Hematopoietic multipotent progenitor cell treated with erythropoietin and hydrocortisone succinate and interleukin-3 and kit ligand, for 8 days (in vitro differentiated cells): ENCODE results near the gene KMT2A.
A peak's percentile ranks its signal among the peaks of the same experiment; 100 is the strongest.

ENCODE experiments used
- DNase-seq: peaks from one replicate; pipeline ENCODE4 v3.0.0-alpha.2; 2015

Gene KMT2A

DNA sequence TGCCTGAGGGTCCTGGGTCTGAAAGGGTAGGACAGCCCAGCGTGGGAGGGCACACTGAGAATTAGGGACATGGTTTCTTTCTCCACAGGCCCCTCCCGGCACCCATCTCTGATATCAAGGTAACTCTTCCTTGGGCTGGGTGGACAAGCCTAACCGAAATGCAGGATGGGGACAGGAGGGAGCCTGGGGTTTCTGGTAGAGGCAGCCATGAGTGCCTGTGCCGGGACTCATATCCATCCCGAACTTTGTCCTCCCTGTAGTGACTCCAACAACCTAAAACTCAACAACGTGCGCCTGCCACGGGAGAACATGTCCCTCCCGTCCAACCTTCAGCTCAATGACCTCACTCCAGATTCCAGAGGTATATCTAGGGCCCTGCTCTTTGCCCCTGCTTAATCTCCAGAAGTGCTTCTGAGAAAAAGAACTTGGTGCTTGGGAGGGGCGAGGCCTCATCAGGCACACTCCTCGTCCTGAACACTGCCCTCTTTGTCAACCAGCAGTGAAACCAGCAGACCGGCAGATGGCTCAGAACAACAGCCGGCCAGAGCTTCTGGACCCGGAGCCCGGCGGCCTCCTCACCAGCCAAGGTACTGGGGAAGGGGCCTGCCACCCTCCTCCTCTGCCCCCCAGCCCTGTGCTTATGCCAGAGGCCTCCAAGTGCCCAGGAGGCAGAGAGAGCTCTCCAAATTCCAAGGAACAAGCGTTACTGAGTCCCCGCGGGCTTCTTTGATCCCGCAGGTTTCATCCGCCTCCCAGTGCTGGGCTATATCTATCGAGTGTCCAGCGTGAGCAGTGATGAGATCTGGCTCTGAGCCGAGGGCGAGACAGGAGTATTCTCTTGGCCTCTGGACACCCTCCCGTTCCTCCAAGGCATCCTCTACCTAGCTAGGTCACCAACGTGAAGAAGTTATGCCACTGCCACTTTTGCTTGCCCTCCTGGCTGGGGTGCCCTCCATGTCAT, 97.8 kb downstream of the KMT2A start:
- DNase-seq, result no peak

DNA sequence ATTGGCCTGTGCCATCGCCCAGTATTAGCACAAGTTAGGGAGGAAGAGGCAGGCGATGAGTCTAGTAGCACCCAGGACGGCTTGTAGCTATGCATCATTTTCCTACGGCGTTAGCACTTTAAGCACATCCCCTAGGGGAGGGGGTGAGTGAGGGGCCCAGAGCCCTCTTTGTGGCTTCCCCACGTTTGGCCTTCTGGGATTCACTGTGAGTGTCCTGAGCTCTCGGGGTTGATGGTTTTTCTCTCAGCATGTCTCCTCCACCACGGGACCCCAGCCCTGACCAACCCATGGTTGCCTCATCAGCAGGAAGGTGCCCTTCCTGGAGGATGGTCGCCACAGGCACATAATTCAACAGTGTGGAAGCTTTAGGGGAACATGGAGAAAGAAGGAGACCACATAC, 99.0 kb downstream of the KMT2A start:
- no peak for DNase-seq

GRCh38 chr11:118536726-118537125, 100.4 kb downstream of the KMT2A start:
- no peak for DNase-seq

GRCh38 chr11:118537409-118537980, 101.2 kb downstream of the KMT2A start:
- DNase-seq, result no peak

DNA sequence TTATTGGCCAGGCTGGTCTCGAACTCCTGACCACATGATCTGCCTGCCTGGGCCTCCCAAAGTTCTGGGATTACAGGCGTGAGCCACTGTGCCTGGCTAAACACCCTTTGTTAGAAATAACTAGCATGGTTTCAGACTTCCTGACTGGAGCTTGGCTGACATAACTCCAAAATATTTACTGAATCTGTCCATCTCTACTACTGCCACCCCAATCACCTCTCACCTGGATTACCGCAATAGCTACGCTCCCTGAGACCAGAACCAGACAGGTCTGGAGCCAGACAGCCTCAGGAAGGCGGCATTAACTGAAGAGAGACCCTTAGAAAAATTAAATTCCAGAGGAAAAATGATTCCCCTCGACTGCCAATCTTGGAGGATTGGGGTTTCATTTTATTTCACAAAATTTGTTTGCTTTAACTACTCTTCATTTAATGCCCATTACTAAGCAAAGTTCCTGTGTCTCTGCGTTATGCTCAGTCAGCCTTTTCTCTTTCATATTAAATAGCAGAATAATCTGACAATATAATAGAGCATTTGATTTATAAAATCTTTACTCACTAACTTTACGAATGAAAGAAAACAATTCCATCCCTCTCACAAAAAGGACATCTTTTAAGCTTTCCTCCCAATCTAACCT, 107.8 kb downstream of the KMT2A start:
- DNase-seq, result no peak

DNA sequence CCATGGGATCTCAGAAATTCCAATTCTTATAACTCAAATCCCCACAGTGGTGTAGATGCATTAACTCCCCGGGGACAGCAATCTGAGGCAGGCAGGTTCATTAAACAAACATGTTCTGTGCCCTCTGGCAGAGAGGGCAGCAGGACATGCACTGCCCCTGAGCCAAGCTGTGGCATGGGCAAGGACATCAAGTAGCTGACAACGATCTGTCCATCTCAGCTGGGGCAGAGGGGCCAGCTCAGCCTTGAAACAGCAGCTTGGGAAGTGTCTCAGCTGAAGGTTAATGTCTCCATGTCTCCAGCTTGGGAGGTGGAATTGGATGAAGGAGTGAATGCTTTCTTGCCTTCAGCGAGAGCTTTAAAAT, 108.3 kb downstream of the KMT2A start:
- DNase-seq, result no peak

- DNase-seq, result no peak
Observed at GRCh38 chr11:118545533-118545932, 109.2 kb downstream of the KMT2A start.

- DNase-seq, result peak; percentile 70
Observed at GRCh38 chr11:118547132-118547531, 110.8 kb downstream of the KMT2A start.

- DNase-seq, result no peak
Observed at GRCh38 chr11:118552341-118552740, 116.0 kb downstream of the KMT2A start.

GRCh38 chr11:118560806-118561205, 124.5 kb downstream of the KMT2A start:
- no peak for DNase-seq

DNA sequence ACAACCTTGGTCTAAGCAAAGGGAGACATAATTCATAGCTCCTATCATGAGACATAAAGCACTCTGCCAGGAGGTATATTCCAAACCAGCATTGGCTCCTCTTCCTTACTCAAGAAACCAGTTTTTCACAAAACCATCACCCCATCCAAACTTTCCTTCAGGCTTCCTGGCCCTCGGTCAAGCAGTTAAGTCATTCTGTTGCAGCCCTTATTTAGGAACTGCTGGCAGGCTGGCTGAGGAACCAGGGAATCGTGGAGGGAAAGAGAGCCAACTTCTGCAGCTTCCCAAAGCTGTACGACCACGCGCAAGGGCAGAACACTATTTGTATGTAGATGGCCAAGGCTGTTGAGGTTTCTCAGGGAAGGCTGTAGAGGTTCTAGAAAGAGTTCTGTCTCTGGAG, 128.8 kb downstream of the KMT2A start:
- DNase-seq, result no peak

DNA sequence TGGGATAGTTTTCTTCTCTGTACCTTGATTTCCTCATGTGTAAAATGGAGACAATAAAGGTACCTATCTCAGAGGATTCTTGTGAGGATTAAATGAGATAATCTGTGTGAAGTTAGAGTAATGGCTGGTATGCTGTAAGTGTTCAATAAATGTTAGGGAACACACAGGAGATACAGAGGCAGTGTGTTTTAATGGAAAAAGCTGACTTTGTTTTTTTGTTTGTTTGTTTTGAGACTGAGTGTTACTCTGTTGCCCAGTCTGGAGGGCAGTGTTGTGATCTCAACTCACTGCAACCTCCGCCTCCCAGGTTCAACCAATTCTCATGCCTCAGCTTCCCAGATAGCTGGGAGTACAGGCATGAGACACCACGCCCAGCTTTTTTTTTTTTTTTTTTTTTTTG, 133.4 kb downstream of the KMT2A start:
- DNase-seq, result no peak

- no peak for DNase-seq
Observed at GRCh38 chr11:118570787-118571186, 134.5 kb downstream of the KMT2A start.

DNA sequence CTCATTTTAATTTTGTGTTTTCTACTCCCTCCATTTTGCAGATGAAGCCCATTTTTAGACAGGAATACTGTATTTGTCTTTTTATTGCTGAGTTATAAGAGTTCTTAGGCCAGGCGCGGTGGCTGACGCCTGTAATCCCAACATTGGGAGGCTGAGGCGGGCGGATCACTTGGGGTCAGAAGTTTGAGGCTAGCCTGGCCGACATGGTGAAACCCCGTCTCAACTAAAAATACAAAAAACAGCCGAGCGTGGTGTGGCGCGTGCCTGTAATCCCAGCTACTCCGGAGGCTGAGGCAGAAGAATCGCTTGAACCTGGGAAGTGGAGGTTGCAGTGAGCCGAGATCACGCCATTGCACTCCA, 135.4 kb downstream of the KMT2A start:
- DNase-seq, result peak; percentile 15

DNA sequence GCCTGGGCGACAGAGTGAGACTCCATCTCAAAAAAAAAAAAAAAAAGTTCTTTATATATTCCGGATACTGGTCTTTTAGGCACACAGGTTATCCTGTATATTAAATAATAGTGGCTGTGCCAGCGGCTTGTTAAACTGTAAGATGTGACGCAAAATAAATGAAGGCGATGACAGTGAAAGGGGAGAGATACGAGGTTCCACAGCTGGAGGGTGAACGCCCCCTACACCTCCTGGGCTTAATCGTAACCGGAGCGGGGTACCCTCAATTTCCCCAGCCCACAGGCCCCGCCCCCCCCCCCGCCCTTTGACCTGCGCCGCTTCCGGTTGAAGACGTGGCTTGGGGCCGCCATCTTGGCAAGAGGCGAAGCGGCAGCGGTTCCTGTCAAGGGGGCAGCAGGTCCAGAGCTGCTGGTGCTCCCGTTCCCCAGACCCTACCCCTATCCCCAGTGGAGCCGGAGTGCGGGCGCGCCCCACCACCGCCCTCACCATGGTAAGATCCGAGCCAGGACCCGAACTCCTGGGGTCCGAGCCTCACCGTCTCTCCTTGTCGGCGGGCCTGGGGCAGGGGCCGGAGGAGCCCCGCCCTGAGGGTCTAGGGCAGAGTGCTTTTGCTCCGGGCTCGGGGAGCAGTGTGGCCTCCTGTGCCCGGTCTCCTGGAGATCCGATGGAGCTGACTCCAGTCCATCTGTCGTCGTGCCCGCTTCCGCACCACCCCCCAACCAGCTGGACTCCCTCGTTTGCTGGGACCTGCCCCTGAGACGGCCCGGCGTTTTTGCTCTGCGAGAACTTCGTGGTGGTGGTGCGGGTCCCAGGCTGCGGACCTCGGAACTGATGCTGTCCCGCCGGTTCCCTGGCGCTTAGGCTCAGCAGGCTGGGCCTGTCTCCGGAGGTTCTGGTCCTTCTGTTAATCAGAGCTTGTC, 136.0 kb downstream of the KMT2A start, which contains the start of gene ARCN1:
Gene ARCN1 (plus strand): TSS at position 349 of the 920 bp plus-strand sequence. CDS start 139 bp downstream, at position 488.
- DNase-seq, result peak; percentile 82

DNA sequence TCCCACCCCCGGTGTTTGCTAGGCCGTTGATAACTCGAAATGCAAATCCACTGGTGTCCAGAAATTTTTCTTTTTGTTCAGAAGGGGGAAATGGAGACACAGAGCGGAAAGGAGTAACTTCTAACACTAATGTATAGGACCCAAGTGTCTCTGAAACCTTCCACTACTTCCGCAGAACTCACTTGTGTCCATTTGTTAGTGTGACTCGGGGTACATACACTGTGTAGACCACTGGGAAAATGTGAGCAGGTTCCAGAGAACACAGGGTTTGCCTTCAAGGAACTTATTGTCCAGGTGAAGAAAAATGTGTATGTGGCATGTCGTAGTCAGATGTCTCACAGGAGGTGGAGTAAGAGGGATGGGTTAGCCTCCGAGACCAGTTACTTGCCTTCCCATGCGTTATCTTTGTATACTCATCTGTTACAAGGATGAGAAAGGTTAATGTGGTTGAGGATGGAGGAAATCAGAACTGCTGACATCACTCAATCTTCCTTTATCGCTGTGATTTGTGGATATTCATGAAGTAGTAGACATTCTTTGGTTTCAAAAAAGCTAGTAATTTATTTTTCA, 136.8 kb downstream of the KMT2A start:
- DNase-seq, result peak; percentile 76

DNA sequence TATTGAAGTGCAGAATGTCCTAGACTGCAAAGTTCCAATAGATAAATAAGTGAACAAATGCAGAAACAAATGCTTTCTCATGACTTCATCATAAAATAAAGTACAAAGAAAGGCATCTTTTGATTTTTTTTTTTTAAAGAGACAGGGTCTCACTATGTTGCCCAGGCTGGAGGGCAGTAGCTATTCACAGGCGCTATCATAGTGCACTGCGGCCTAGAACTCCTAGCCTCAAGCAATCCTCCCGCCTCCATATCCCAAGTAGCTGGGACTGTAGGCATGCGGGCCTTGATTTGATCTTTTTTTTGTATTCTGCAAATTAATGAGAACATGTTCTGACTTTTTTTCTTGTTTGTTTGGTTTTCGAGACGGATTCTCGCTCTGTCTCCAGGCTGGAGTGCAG, 138.3 kb downstream of the KMT2A start:
- DNase-seq, result no peak
